UCSD-AML1 (cell line): Measurements from ENCODE around the gene UBE2G1.
"Not testable (repeated sequence)": the region's sequence is repeated elsewhere in the genome, so short reads cannot be mapped to it uniquely, and the experiment has no call there.

Source experiments
- DNase-seq: peaks from one replicate; lab custom pipeline; 2025; ENCODE audit not compliant: unreplicated experiment; lab: John Stamatoyannopoulos, UW

The UBE2G1 gene

GRCh38 chr17:4307179-4307930 lies 59.1 kb downstream of the UBE2G1 start:
- DNase-seq, result no peak

GRCh38 chr17:4305224-4305623 lies 61.3 kb downstream of the UBE2G1 start:
- no peak for DNase-seq

- DNase-seq, result no peak
These were observed 62.0 kb downstream of the UBE2G1 start for GRCh38 chr17:4304417-4305027.

- DNase-seq, result no peak
These were observed 65.4 kb downstream of the UBE2G1 start for GRCh38 chr17:4301066-4301465.

GRCh38 chr17:4297351-4297750 lies 69.1 kb downstream of the UBE2G1 start:
- DNase-seq, result no peak

- no peak for DNase-seq
These were observed 70.8 kb downstream of the UBE2G1 start for GRCh38 chr17:4295686-4296085.

- no peak for DNase-seq
These were observed 72.9 kb downstream of the UBE2G1 start for GRCh38 chr17:4293572-4293971.

GRCh38 chr17:4287710-4288109 lies 78.8 kb downstream of the UBE2G1 start:
- no peak for DNase-seq

- no peak for DNase-seq
These were observed 90.0 kb downstream of the UBE2G1 start for GRCh38 chr17:4276514-4276913.

- no peak for DNase-seq
These were observed 93.5 kb downstream of the UBE2G1 start for GRCh38 chr17:4272972-4273368.

GRCh38 chr17:4272213-4272971 lies 94.1 kb downstream of the UBE2G1 start:
- DNase-seq, result no peak

- no peak for DNase-seq
These were observed 95.7 kb downstream of the UBE2G1 start for GRCh38 chr17:4270736-4271135.

GRCh38 chr17:4269915-4270314 lies 96.6 kb downstream of the UBE2G1 start:
- DNase-seq, result no peak

GRCh38 chr17:4267402-4267801 lies 99.1 kb downstream of the UBE2G1 start:
- no peak for DNase-seq

- no peak for DNase-seq
These were observed 99.9 kb downstream of the UBE2G1 start for GRCh38 chr17:4266550-4266949.

- peak; percentile 93 for DNase-seq
These were observed 102.9 kb downstream of the UBE2G1 start, which contains the start of gene ANKFY1 for GRCh38 chr17:4263282-4264215. TSS of gene ANKFY1 (minus strand) at chr17:4263979. CDS start at chr17:4263941, 38 bp downstream.

GRCh38 chr17:4262703-4263102 lies 103.8 kb downstream of the UBE2G1 start:
- DNase-seq, result no peak

GRCh38 chr17:4261452-4261851 lies 105.0 kb downstream of the UBE2G1 start:
- no peak for DNase-seq

- DNase-seq, result no peak
These were observed 107.6 kb downstream of the UBE2G1 start for GRCh38 chr17:4258867-4259266.

- DNase-seq, result no peak
These were observed 109.5 kb downstream of the UBE2G1 start for GRCh38 chr17:4256952-4257351.

- DNase-seq, result not testable (repeated sequence)
These were observed 111.2 kb downstream of the UBE2G1 start for GRCh38 chr17:4255271-4255670.
